ENCODE results near the gene VAV2. TPM values are rescaled to one million over a fixed set of nuclear protein-coding genes. Genes with fewer than 3 reads are reported as not detected.

Gene VAV2
- total RNA-seq, 1 experiment from 2014 or later = 24.7 TPM

- POLR2A ChIA-PET = no interaction called here
- in situ Hi-C loops (cut with HindIII; ENCODE audit: low pct_unique_long_range_greater_than_20kb, low sequenced_read_pairs) = no loop called here
- H3K4me3 ChIP-seq (ENCODE audit: low read depth in 2 of 2, low read length in 2 of 2) = no peak overlapping the region
- no peaks in the 10 kb centered on the region for H3K27me3 ChIP-seq (ENCODE audit: control insufficient read depth, insufficient read depth, low read length)
- intact Hi-C loops (cut with micrococcal nuclease; ENCODE audit: unreplicated experiment) = no loop called here
- TF ChIP-seq REST (IDR thresholded peaks at IDR 0.05; ENCODE audit: insufficient read depth in 1 of 2, low read depth in 2 of 2, low read length in 1 of 2) = no peak
- no peak for TF ChIP-seq TCF7L2 (IDR thresholded peaks at IDR 0.05; ENCODE audit: low read depth, low read length)
- TF ChIP-seq, protein P1, sequence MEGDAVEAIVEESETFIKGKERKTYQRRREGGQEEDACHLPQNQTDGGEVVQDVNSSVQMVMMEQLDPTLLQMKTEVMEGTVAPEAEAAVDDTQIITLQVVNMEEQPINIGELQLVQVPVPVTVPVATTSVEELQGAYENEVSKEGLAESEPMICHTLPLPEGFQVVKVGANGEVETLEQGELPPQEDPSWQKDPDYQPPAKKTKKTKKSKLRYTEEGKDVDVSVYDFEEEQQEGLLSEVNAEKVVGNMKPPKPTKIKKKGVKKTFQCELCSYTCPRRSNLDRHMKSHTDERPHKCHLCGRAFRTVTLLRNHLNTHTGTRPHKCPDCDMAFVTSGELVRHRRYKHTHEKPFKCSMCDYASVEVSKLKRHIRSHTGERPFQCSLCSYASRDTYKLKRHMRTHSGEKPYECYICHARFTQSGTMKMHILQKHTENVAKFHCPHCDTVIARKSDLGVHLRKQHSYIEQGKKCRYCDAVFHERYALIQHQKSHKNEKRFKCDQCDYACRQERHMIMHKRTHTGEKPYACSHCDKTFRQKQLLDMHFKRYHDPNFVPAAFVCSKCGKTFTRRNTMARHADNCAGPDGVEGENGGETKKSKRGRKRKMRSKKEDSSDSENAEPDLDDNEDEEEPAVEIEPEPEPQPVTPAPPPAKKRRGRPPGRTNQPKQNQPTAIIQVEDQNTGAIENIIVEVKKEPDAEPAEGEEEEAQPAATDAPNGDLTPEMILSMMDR (IDR thresholded peaks at IDR 0.05) = no peak
- DNase-seq (ENCODE audit: low read depth, low spot score) (no peak), ATAC-seq (peak; percentile 95)
- H3K4me1 ChIP-seq (ENCODE audit: control insufficient read depth, insufficient read depth, low read length) = peaks cover 30% of the 10 kb centered on the region
- peak overlapping the region; percentile 75 for H3K27ac ChIP-seq (ENCODE audit: low read length)
- BruUV-seq (replicated peaks) = no TSS peak
- no peaks in the 10 kb centered on the region for H3K36me3 ChIP-seq (ENCODE audit: control insufficient read depth, insufficient read depth, low read length)
- H3K9me3 ChIP-seq (ENCODE audit: control insufficient read depth, insufficient read depth, low read depth, low read length) = no peaks in the 10 kb centered on the region
- CTCF ChIA-PET = interaction anchor here (0.6 kb wide), 1 partner anchor 11 kb away, joined by 3 read pairs; no protein-coding TSS in a partner anchor
Observed at GRCh38 chr9:133944746-133945135, 47.4 kb downstream of the VAV2 start.

GRCh38 chr9:133943781-133944745, 48.1 kb downstream of the VAV2 start:
- no peaks in the 10 kb centered on the region for H3K27me3 ChIP-seq (ENCODE audit: control insufficient read depth, insufficient read depth, low read length)
- H3K9me3 ChIP-seq (ENCODE audit: control insufficient read depth, insufficient read depth, low read depth, low read length) = no peaks in the 10 kb centered on the region
- H3K4me1 ChIP-seq (ENCODE audit: control insufficient read depth, insufficient read depth, low read length) = peaks cover 27% of the 10 kb centered on the region
- H3K27ac ChIP-seq (ENCODE audit: low read length) = peak overlapping the region; percentile 75
- in situ Hi-C loops (cut with HindIII; ENCODE audit: low pct_unique_long_range_greater_than_20kb, low sequenced_read_pairs) = no loop called here
- ChIA-PET CTCF (no interaction called here), POLR2A (no interaction called here)
- no peak overlapping the region for H3K4me3 ChIP-seq (ENCODE audit: low read depth in 2 of 2, low read length in 2 of 2)
- TF ChIP-seq TCF7L2 (IDR thresholded peaks at IDR 0.05; ENCODE audit: low read depth, low read length) = no peak
- no peak for TF ChIP-seq REST (IDR thresholded peaks at IDR 0.05; ENCODE audit: insufficient read depth in 1 of 2, low read depth in 2 of 2, low read length in 1 of 2)
- no peak for TF ChIP-seq SIN3A (IDR thresholded peaks at IDR 0.05; ENCODE audit: borderline replicate concordance, insufficient read depth, low read depth, low read length)
- TF ChIP-seq, protein P1 (IDR thresholded peaks at IDR 0.05) = no peak
- TF ChIP-seq POLR2AphosphoS5 (IDR thresholded peaks at IDR 0.05; ENCODE audit: low read depth, low read length) = no peak
- intact Hi-C loops (cut with micrococcal nuclease; ENCODE audit: unreplicated experiment) = no loop called here
- ATAC-seq = peak; percentile 38
- no peaks in the 10 kb centered on the region for H3K36me3 ChIP-seq (ENCODE audit: control insufficient read depth, insufficient read depth, low read length)
- DNase-seq (ENCODE audit: low read depth, low spot score) = no peak
- no TSS peak for BruUV-seq (replicated peaks)
